Measurements from ENCODE around the gene AURKAIP1.

DNA sequence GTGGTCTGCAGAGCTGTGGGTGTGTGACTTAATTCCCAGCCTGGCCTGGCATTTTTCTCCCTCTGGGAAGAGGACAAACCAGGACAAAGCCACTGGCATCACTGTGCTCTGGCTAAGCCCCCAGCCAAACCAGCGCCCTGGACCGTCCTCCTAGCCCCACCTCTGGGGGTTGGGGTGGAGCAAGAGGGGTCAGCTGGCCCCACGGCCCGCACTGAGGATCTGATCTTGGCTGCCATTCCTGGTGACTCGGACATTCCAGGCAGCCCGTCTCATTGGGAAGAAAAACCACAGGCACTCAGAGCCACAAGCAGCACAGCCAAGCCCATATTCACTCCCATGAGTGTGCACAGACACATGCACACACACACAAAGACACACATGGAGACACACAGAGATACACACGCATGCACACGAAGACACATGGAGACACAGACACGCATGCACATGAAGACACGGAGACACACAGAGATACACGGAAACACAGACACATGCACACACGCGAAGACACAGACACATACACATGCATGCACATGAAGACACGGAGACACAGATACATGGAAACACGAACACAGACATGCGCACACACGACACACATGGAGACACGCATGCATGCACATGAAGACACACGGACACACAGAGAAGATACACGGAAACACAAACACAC, 14.4 kb downstream of the AURKAIP1 start:
- TF ChIP-seq CTCF (IDR thresholded peaks at IDR 0.05; ENCODE audit: insufficient read depth, low read length) (no peak), SPI1 (IDR thresholded peaks at IDR 0.05; ENCODE audit: borderline replicate concordance, low read depth) (no peak), REST (IDR thresholded peaks at IDR 0.05; ENCODE audit: insufficient replicate concordance, low read depth) (no peak)

Measured in HL-60 (cell line).